Esophagus muscularis mucosa (tissue), 4 donors: ENCODE measurements around the gene SPPL3. TPM values are rescaled to one million over a fixed set of nuclear protein-coding genes. Genes with fewer than 3 reads are reported as not detected.

ENCODE experiments used
- DNase-seq: peaks from one replicate; pipeline ENCODE4 v3.0.0-alpha.2; 2017; ENCODE audit errors: extremely low spot score
- H3K27ac ChIP-seq, 4 donors: fragments of 200-600 bp; sonication (generic); replicated peaks in 1 of 4; 1 replicate in 3 of 4; 2 replicates in 1 of 4; pipeline ENCODE4 v1.5.1; 2016 to 2019; ENCODE audit warnings: mild to moderate bottlenecking in 1 of 4
- H3K27me3 ChIP-seq, 4 donors: fragments of 200-600 bp; sonication (generic); one replicate each; pipeline versions ENCODE4 v1.5.1 to v1.6.0; 2016 to 2019
- H3K36me3 ChIP-seq, 4 donors: fragments of 200-600 bp; sonication (generic); one replicate each; pipeline ENCODE4 v1.5.1; 2016 to 2019
- H3K4me1 ChIP-seq, 4 donors: fragments of 200-600 bp; sonication (generic); one replicate each; pipeline ENCODE4 v1.5.1; 2016 to 2019
- H3K4me3 ChIP-seq, 4 donors: fragments of 200-600 bp; sonication (generic); 1 replicate in 2 of 4; 2 replicates in 2 of 4; pipeline ENCODE4 v1.5.1; 2016 to 2019; ENCODE audit warnings: mild to moderate bottlenecking in 4 of 4, moderate library complexity in 1 of 4
- H3K9me3 ChIP-seq, 4 donors: fragments of 200-600 bp; sonication (generic); 1 replicate in 3 of 4; 2 replicates in 1 of 4; pipeline ENCODE4 v1.5.1; 2016 to 2019
- EP300 ChIP-seq: sonication (generic); formaldehyde crosslinking; IDR thresholded peaks from one replicate; pipeline ENCODE4 v1.6.1; 2017; ENCODE audit warnings: antibody characterized with exemption
- POLR2A ChIP-seq: fragments of 450-650 bp; IDR thresholded peaks from one replicate; pipeline ENCODE4 v1.6.1; 2017; ENCODE audit warnings: antibody characterized with exemption, moderate library complexity, mild to moderate bottlenecking, low read depth
- POLR2AphosphoS5 ChIP-seq, 2 donors: sonication (generic); formaldehyde crosslinking; IDR thresholded peaks; one replicate each; pipeline ENCODE4 v1.6.1; 2017; ENCODE audit warnings: antibody characterized with exemption in 2 of 2
- WGBS: methylation state at CpG from one replicate; pipeline ENCODE4 v1.1.5; 2018; 5-methylcytosine and 5-hydroxymethylcytosine counted together
- intact Hi-C: fragments of 100-400 bp; cut with DNase I; formaldehyde crosslinking; loops from one replicate; pipeline ENCODE4 v1.15.1; 2023
- total RNA-seq, 4 donors: library from RNA; depleted of rRNA; stranded (reverse); fragments of >200 nt; gene quantifications; one replicate each; pipeline versions ENCODE4 v1.1.0 to v1.2.1, GENCODE V29; 2016
- TF ChIP-seq, protein P1 (sequence below), 3 experiments: fragments of 200-600 bp in 2 of 3; fragments of 450-650 bp in 1 of 3; sonication (generic) in 2 of 3; IDR thresholded peaks; one replicate each; pipeline ENCODE4 v1.5.1; 2017 to 2019; ENCODE audit warnings: antibody characterized with exemption in 3 of 3, mild to moderate bottlenecking in 2 of 3, moderate library complexity in 1 of 3

SPPL3 gene
- total RNA-seq, 4 donors from 2014 or later, result 18.4 to 32.1 (median 21.8) TPM

DNA sequence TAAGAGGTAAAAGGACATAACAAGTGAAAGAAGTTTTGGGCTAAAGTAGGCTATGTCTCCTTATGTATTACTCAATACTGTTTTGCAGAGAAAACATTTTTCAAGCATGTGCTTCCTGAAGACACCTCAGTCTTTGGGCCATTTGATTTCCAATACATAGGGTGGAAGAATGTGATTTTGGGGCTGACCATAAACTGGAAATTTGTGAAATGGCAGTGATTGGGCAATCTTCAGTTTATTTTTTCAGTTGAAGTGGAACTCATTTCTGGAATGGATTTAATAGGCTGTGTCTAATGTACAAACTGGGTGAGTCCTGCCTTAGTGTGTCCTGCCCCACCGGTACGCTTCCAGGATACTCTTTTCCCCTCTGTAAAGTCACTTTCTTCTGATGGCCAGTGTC is 181.4 kb downstream of the SPPL3 start:
- no peak overlapping the region for H3K4me3 ChIP-seq
- no peak for DNase-seq
- intact Hi-C loops, result loop anchor here (10.0 kb wide), 1 partner anchor 182 kb away; the partner anchor contains the start of gene SPPL3
- peaks cover 12 to 40% (median 30%) of the 10 kb centered on the region in 4 donors for H3K4me1 ChIP-seq
- H3K9me3 ChIP-seq, result no peaks in the 10 kb centered on the region
- H3K27ac ChIP-seq, result no peak overlapping the region
- H3K36me3 ChIP-seq, result peaks cover 33 to 73% (median 66%) of the 10 kb centered on the region in 4 donors
- 100% methylated on average over 2 of the region's 2 CpGs for WGBS
- H3K27me3 ChIP-seq, result no peaks in the 10 kb centered on the region
- no peak for TF ChIP-seq POLR2AphosphoS5 (IDR thresholded peaks at IDR 0.05)
- TF ChIP-seq POLR2A, result no peak
- TF ChIP-seq, protein P1, sequence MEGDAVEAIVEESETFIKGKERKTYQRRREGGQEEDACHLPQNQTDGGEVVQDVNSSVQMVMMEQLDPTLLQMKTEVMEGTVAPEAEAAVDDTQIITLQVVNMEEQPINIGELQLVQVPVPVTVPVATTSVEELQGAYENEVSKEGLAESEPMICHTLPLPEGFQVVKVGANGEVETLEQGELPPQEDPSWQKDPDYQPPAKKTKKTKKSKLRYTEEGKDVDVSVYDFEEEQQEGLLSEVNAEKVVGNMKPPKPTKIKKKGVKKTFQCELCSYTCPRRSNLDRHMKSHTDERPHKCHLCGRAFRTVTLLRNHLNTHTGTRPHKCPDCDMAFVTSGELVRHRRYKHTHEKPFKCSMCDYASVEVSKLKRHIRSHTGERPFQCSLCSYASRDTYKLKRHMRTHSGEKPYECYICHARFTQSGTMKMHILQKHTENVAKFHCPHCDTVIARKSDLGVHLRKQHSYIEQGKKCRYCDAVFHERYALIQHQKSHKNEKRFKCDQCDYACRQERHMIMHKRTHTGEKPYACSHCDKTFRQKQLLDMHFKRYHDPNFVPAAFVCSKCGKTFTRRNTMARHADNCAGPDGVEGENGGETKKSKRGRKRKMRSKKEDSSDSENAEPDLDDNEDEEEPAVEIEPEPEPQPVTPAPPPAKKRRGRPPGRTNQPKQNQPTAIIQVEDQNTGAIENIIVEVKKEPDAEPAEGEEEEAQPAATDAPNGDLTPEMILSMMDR (IDR thresholded peaks at IDR 0.05), result no peak
- TF ChIP-seq EP300, result no peak

DNA sequence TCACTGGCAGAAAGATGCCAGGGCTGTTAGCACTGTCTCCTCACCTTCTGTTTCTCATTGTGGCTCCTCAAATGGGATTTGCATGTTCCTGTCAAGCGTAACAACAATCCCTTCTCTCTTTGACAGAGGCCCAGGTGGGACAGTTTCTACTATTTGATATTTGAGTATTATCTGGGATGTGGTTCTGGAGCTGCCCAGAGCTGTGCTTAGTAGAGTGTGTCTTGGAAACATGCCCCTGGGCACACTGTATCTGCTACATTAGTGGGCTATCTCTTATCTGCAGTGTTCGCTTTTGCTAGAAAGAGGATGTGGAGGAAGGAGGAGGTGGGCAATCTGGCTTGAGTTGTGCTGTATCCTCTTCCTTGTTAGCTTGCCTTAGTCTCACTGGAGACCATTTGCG is 182.3 kb downstream of the SPPL3 start:
- Histone ChIP-seq H3K27ac (no peak overlapping the region), H3K9me3 (no peaks in the 10 kb centered on the region), H3K27me3 (no peaks in the 10 kb centered on the region), H3K4me1 (peaks cover 12 to 34% (median 29%) of the 10 kb centered on the region in 4 donors), H3K36me3 (peaks cover 38 to 73% (median 69%) of the 10 kb centered on the region in 4 donors), H3K4me3 (no peak overlapping the region)
- WGBS, result 83% methylated on average over 3 of the region's 3 CpGs
- no peak for DNase-seq
- TF ChIP-seq POLR2AphosphoS5 (IDR thresholded peaks at IDR 0.05) (no peak), EP300 (no peak), POLR2A (no peak)
- TF ChIP-seq, protein P1 (IDR thresholded peaks at IDR 0.05), result no peak
- intact Hi-C loops, result loop anchor here (10.0 kb wide), 1 partner anchor 183 kb away; the partner anchor contains the start of gene SPPL3

DNA sequence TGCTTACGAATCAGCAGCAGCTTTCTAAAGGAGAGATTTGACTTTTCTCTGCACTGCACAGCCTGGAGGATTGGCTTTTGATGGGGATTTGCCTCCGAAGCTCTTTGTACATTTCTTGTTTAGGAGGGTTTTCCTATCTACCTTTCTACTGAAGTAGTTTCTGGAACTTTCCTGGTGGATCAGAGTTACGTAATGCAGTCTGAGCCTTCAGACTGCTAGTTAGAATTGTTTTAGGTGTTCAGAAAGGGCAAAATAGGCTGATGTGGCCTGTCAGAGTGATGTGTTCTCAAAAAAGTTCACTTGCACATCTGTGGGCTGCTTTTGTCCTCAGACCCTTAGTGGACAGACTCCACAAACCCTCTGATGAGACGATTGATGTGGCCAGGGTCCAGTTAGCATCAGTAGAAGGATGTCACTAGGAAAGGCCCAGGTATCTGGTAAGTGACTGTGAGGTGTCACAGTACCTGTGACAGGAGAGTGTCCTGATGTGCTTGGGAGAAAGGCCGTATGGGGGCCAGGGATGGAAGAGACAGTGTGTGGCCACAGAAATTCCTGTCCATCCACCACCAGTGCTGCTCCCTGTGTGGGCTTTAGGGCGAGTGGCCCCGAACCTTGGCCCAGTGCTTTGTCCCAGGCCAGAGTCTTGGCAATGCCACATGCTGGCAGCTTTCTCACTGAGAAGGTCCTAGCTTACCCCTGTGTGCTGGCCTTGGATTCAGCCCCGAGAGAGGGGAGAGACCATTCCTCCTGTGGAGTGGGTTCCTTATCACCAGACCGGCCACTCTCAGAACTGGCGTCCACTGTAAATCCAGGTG is 183.0 kb downstream of the SPPL3 start:
- intact Hi-C loops, result loop anchor here (10.0 kb wide), 1 partner anchor 184 kb away; the partner anchor contains the start of gene SPPL3
- Histone ChIP-seq H3K36me3 (peaks cover 44 to 80% (median 75%) of the 10 kb centered on the region in 4 donors), H3K27me3 (no peaks in the 10 kb centered on the region), H3K4me3 (no peak overlapping the region), H3K9me3 (no peaks in the 10 kb centered on the region), H3K4me1 (peaks cover 12 to 27% (median 22%) of the 10 kb centered on the region in 4 donors), H3K27ac (peak overlapping the region in 3 of 4 donors; percentile 30 to 46 (median 35))
- WGBS, result 91% methylated on average over 9 of the region's 10 CpGs
- TF ChIP-seq POLR2AphosphoS5 (IDR thresholded peaks at IDR 0.05) (no peak), EP300 (no peak), POLR2A (no peak)
- TF ChIP-seq, protein P1 (IDR thresholded peaks at IDR 0.05), result no peak
- no peak for DNase-seq

DNA sequence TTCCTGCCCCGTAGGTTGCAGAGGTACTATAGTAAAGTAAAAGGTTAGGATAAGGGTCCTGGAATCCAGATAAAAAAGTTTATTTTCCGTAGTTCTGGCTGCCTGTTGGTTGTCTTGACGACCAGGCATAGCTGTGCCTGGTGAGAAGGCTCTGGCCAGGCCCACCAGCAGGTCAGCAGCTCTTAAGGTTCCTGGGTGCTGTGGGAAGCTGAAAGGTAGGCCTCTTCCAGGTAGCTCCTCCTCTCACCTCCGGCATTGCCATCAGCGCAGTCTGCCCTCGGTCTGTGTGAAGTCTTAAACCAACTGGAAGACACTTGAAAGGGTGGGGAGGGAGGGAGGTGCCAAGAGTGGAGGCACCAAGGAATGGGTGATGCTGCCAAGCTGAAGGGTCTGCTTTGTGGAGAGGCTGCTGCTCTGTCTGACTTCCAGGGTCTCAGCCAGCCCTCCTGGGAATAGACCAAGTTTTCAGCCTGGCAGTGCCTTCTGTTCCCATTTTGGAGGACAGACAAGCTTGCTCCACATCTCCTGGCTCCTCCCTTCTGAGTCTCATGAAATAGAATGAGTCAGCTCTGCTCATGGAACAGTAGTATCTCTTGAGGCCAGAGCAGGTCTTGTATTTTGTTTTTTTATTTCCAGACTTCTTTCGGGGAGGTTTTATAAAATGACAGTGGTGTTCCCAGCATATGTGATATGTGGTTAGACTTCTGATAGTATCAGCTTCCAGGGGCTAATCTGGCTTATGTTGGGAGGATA is 183.7 kb downstream of the SPPL3 start:
- Histone ChIP-seq H3K36me3 (peaks cover 44 to 88% (median 83%) of the 10 kb centered on the region in 4 donors), H3K27me3 (no peaks in the 10 kb centered on the region), H3K9me3 (no peaks in the 10 kb centered on the region), H3K4me3 (no peak overlapping the region), H3K4me1 (peaks cover 12 to 24% (median 20%) of the 10 kb centered on the region in 4 donors), H3K27ac (peak overlapping the region in 3 of 4 donors; percentile 10 to 35 (median 32))
- 76% methylated on average over 7 of the region's 7 CpGs for WGBS
- intact Hi-C loops, result loop anchor here (10.0 kb wide), 1 partner anchor 184 kb away; the partner anchor contains the start of gene SPPL3
- DNase-seq, result no peak
- TF ChIP-seq EP300, result no peak
- TF ChIP-seq, protein P1 (IDR thresholded peaks at IDR 0.05), result no peak
- no peak for TF ChIP-seq POLR2A
- TF ChIP-seq POLR2AphosphoS5 (IDR thresholded peaks at IDR 0.05), result no peak
